ENCODE results near the gene B2M. TPM values are rescaled to one million over a fixed set of nuclear protein-coding genes. Genes with fewer than 3 reads are reported as not detected.

Gene B2M
- total and polyA plus RNA-seq, 2 of the 13 experiments (the other 11 are each of a cell fraction or from before 2014, with no cell fraction given): 784 to 857 TPM

DNA sequence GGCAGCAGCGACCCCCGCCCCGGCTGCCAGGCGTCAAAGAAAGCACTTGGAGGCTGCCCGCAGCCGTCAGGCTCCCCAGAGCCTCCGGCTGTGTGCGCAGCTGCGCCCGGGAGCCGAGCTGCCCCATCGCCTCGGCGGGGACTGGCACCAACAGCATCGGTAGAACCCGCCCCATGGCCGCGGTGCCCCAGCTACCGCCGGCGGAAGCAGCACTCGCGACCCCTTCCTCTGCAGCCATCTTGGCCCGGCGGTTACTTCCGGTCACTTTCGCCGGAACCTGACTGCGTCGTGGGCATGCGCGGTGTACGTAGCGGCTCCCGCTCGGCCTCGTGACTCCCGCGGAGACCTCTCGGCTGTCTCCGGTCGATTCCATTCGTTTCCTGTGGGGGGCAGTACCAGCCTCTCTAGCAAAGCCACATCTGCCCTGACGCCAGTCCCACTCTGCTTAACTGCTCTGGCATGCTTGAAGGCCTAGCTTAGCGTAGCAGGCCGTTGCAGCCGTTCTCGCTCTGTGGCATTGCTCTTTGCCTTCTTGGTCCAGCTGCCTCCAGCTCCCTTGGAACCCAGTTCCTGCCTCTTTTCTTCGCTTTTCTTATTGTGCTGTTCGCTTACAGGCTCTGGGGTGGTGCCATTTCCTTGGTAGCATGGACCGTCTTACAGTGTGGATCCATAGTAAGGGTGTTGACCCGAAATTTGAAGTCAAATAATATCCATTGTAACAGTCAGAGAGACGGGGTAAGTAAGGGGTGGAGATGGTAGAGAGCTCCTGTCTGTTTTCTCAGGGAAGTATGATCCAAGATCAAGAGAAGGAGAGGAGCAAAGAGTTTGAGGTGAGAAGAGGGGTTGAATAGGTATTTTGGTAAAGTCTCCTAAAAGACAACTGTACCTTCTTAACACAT, 47.7 kb upstream of the B2M start, which contains the start of gene SPG11 (continued):
- peak; percentile 23 for TF ChIP-seq AGO1 (IDR thresholded peaks at IDR 0.05; ENCODE audit: low read depth, low read length, poor library complexity, severe bottlenecking)
- no peak for TF ChIP-seq TBP (CRISPR knock-in tag; IDR thresholded peaks at IDR 0.05)
- TF ChIP-seq MEIS1 (CRISPR knock-in tag; IDR thresholded peaks at IDR 0.05; ENCODE audit: borderline replicate concordance): peak; percentile 87; the same call in 1 of the 2 replicates
- TF ChIP-seq ZNF225 (CRISPR knock-in tag; IDR thresholded peaks at IDR 0.05): peak; percentile 55; the same call in 1 of the 2 replicates
- TF ChIP-seq, protein P1, sequence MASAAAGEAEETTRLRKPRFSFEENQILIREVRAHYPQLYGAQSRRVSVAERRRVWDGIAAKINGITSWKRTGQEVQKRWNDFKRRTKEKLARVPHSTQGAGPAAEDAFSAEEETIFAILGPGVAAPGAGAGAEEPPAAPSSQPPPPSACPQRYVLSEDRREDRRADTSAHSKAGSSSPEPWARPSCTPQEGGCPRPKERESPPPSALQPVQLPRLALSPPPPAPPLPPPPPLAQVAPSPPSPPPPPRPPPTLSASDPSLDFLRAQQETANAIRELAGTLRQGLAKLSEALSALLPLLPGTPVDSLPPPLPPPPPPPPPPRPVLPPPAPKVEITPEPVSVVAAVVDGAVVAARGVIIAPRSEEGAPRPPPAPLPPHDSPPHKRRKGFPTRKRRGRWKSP (CRISPR knock-in tag; IDR thresholded peaks at IDR 0.05): peak; percentile 40; the same call in 1 of the 2 replicates
- peak; percentile 83 for TF ChIP-seq ZNF605 (CRISPR knock-in tag; IDR thresholded peaks at IDR 0.05)
- TF ChIP-seq ZNF674 (CRISPR knock-in tag; IDR thresholded peaks at IDR 0.05; ENCODE audit: low read depth): no peak
- TF ChIP-seq HNRNPLL (IDR thresholded peaks at IDR 0.05; ENCODE audit: low read depth, low read length, poor library complexity, severe bottlenecking): peak; percentile 86
- TF ChIP-seq, protein P2, sequence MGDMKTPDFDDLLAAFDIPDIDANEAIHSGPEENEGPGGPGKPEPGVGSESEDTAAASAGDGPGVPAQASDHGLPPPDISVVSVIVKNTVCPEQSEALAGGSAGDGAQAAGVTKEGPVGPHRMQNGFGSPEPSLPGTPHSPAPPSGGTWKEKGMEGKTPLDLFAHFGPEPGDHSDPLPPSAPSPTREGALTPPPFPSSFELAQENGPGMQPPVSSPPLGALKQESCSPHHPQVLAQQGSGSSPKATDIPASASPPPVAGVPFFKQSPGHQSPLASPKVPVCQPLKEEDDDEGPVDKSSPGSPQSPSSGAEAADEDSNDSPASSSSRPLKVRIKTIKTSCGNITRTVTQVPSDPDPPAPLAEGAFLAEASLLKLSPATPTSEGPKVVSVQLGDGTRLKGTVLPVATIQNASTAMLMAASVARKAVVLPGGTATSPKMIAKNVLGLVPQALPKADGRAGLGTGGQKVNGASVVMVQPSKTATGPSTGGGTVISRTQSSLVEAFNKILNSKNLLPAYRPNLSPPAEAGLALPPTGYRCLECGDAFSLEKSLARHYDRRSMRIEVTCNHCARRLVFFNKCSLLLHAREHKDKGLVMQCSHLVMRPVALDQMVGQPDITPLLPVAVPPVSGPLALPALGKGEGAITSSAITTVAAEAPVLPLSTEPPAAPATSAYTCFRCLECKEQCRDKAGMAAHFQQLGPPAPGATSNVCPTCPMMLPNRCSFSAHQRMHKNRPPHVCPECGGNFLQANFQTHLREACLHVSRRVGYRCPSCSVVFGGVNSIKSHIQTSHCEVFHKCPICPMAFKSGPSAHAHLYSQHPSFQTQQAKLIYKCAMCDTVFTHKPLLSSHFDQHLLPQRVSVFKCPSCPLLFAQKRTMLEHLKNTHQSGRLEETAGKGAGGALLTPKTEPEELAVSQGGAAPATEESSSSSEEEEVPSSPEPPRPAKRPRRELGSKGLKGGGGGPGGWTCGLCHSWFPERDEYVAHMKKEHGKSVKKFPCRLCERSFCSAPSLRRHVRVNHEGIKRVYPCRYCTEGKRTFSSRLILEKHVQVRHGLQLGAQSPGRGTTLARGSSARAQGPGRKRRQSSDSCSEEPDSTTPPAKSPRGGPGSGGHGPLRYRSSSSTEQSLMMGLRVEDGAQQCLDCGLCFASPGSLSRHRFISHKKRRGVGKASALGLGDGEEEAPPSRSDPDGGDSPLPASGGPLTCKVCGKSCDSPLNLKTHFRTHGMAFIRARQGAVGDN (CRISPR knock-in tag; IDR thresholded peaks at IDR 0.05): peak; percentile 99
- TF ChIP-seq HOXA9 (CRISPR knock-in tag; IDR thresholded peaks at IDR 0.05; ENCODE audit: borderline replicate concordance): peak; percentile 75; the same call in 1 of the 2 replicates
- peak; percentile 95; the same call in 1 of the 2 replicates for TF ChIP-seq ZFYVE20 (CRISPR knock-in tag; IDR thresholded peaks at IDR 0.05; ENCODE audit: borderline replicate concordance, low read depth)
- TF ChIP-seq ZNF329 (CRISPR knock-in tag; IDR thresholded peaks at IDR 0.05; ENCODE audit: low read depth): peak; percentile 56; the same call in 1 of the 2 replicates
- peak; percentile 79 for TF ChIP-seq TEAD3 (CRISPR knock-in tag; optimal IDR thresholded peaks at IDR 0.05; ENCODE audit: borderline replicate concordance)
- no peak for TF ChIP-seq ZNF720 (CRISPR knock-in tag; IDR thresholded peaks at IDR 0.05)
- no peak for TF ChIP-seq TCF12 (IDR thresholded peaks at IDR 0.05)
- 0 out of 2 replicates have a peak, but pooled peaks have one; percentile 19 for TF ChIP-seq TCF12 (CRISPR knock-in tag; IDR thresholded peaks at IDR 0.05)
- peak; percentile 37; the same call in 1 of the 2 replicates for TF ChIP-seq SOX13 (IDR thresholded peaks at IDR 0.05)
- TF ChIP-seq SOX13 (CRISPR knock-in tag; conservative IDR thresholded peaks at IDR 0.05 in 1 of 2, IDR thresholded peaks at IDR 0.05 in 1 of 2): no peak; a peak in 1 of 4 replicates
- no peak for TF ChIP-seq ZNF660 (CRISPR knock-in tag; IDR thresholded peaks at IDR 0.05; ENCODE audit: borderline replicate concordance, low read depth)
- TF ChIP-seq, protein P3, sequence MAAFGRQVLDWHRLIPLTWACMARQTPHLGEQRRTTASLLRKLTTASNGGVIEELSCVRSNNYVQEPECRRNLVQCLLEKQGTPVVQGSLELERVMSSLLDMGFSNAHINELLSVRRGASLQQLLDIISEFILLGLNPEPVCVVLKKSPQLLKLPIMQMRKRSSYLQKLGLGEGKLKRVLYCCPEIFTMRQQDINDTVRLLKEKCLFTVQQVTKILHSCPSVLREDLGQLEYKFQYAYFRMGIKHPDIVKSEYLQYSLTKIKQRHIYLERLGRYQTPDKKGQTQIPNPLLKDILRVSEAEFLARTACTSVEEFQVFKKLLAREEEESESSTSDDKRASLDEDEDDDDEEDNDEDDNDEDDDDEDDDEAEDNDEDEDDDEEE (CRISPR knock-in tag; IDR thresholded peaks at IDR 0.05): peak; percentile 92
- TF ChIP-seq ZNF292 (CRISPR knock-in tag; IDR thresholded peaks at IDR 0.05; ENCODE audit: borderline replicate concordance, low read depth): 0 out of 2 replicates have a peak, but pooled peaks have one; percentile 21
- no peak for TF ChIP-seq ARID2 (CRISPR knock-in tag; IDR thresholded peaks at IDR 0.05; ENCODE audit: borderline replicate concordance)
- TF ChIP-seq ZNF792 (CRISPR knock-in tag; IDR thresholded peaks at IDR 0.05): peak; percentile 70; the same call in 1 of the 2 replicates
